Spleen (tissue), 7 donors: ENCODE measurements around the gene TLE4.

Experiments
- CTCF ChIP-seq, 11 experiments: fragments of 200-600 bp in 7 of 11; fragments of 450-650 bp in 4 of 11; sonication (generic) in 4 of 11; IDR thresholded peaks in 8 of 11; conservative IDR thresholded peaks in 3 of 11; 1 replicate in 7 of 11; 2 replicates in 4 of 11; pipeline versions ENCODE4 v1.4.0 to v1.8.0; 2016 to 2021; ENCODE audit warnings: antibody characterized with exemption in 11 of 11, inconsistent platforms in 4 of 11, mild to moderate bottlenecking in 1 of 11
- POLR2A ChIP-seq, 3 donors: fragments of 450-650 bp; IDR thresholded peaks; one replicate each; pipeline ENCODE4 v1.5.1; 2017; ENCODE audit warnings: antibody characterized with exemption in 3 of 3, mild to moderate bottlenecking in 1 of 3
- POLR2AphosphoS5 ChIP-seq, 3 donors: sonication (generic); formaldehyde crosslinking; IDR thresholded peaks; one replicate each; pipeline ENCODE4 v1.5.1; 2017; ENCODE audit warnings: antibody characterized with exemption in 3 of 3
- donor health status: DM: no; HTN: no; CAD: no; lungs with moderate emphysema.
- donor health status: DM: no; HTN: no; CAD: no.
- donor health status: DM: no; HTN: no; CAD: no.

GRCh38 chr9:79604921-79605562, 33.3 kb downstream of the TLE4 start:
- no peak for TF ChIP-seq CTCF (IDR thresholded peaks at IDR 0.05 in 8 of 11, conservative IDR thresholded peaks at IDR 0.05 in 3 of 11)
- no peak for TF ChIP-seq POLR2A (IDR thresholded peaks at IDR 0.05)
- no peak for TF ChIP-seq POLR2AphosphoS5 (IDR thresholded peaks at IDR 0.05)
